ENCODE data around the gene LHX1. TPM values are rescaled to one million over a fixed set of nuclear protein-coding genes. Genes with fewer than 3 reads are reported as not detected.

LHX1 gene
- polyA plus RNA-seq, 1 of the 3 experiments (the other 2 are of a cell fraction): not detected

DNA sequence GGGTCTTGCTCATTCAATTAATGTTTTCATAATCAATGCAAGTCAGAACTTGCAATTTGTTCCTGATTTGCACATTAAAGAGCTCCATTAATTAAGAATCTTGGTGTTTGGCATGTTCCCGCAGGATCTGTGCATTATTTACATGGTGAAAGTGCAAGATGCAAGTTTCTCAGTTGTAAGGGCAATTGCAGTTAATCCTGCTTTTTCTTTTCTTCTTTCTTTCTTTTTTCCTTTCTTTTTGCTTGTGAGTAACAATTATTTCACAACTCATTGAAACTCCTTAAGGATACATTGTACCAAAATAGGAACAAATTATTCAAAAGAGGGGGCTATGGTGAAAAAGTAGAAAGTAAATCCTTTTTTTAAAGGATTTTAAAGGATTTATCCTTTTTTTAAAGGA lies 35.6 kb downstream of the LHX1 start:
- Histone ChIP-seq H3K9me2 (no peaks in the 10 kb centered on the region), H3K79me2 (ENCODE audit: insufficient read depth) (peaks cover 34% of the 10 kb centered on the region), H2AFZ (ENCODE audit: low read depth) (no peak overlapping the region), H3K4me2 (no peak overlapping the region), H3K4me1 (ENCODE audit: control insufficient read depth in 1 of 2, insufficient read depth in 2 of 2, low read depth in 1 of 2, low read length in 1 of 2) (peaks cover 0 to 12% of the 10 kb centered on the region in 2 experiments; a peak in 2 of 4 replicates), H3K27ac (ENCODE audit: low read depth in 2 of 2, low read length in 1 of 2) (no peak overlapping the region), H3K36me3 (replicated peaks in 1 of 2; ENCODE audit: control insufficient read depth in 1 of 2, insufficient read depth in 2 of 2, low read length in 1 of 2) (peaks cover 17 to 35% of the 10 kb centered on the region in 2 experiments), H3K9ac (no peak overlapping the region), H4K20me1 (ENCODE audit: insufficient read depth) (peaks cover 9% of the 10 kb centered on the region; the same call in 1 of the 2 replicates), H3K9me3 (no peaks in the 10 kb centered on the region), H3K27me3 (ENCODE audit: insufficient read depth) (no peaks in the 10 kb centered on the region), H3F3A (replicated peaks; ENCODE audit: insufficient read depth) (no peaks in the 10 kb centered on the region), H3K4me3 (ENCODE audit: low read depth in 2 of 2, low read length in 1 of 2) (no peak overlapping the region)
- TF ChIP-seq USF2 (IDR thresholded peaks at IDR 0.05; ENCODE audit: borderline replicate concordance, low read depth, low read length) (no peak), ELF1 (IDR thresholded peaks at IDR 0.05) (no peak), FOXM1 (IDR thresholded peaks at IDR 0.05; ENCODE audit: low read depth) (no peak), POLR2AphosphoS5 (IDR thresholded peaks at IDR 0.05; ENCODE audit: low read depth, low read length) (no peak), SIN3A (IDR thresholded peaks at IDR 0.05; ENCODE audit: borderline replicate concordance, low read depth, low read length) (no peak), MXI1 (IDR thresholded peaks at IDR 0.05; ENCODE audit: low read depth, low read length) (no peak), TEAD4 (IDR thresholded peaks at IDR 0.05; ENCODE audit: borderline replicate concordance, insufficient read depth) (no peak), EZH2phosphoT487 (IDR thresholded peaks at IDR 0.05; ENCODE audit: borderline replicate concordance, low read depth) (no peak), RXRA (IDR thresholded peaks at IDR 0.05; ENCODE audit: borderline replicate concordance, low read depth) (no peak)
- ChIA-PET POLR2A (no interaction called here), CTCF (interaction anchor here (0.9 to 1.5 kb wide), 5 partner anchors 8 to 347 kb away, joined by 3 to 4 read pairs (median 3); no protein-coding TSS in a partner anchor)
- WGBS (ENCODE audit: low lambda C conversion rate): 92% methylated on average over 1 of the region's 1 CpG
- DNase-seq: no peak

- Histone ChIP-seq H2AFZ (ENCODE audit: low read depth) (no peak overlapping the region), H3K27me3 (ENCODE audit: insufficient read depth) (no peaks in the 10 kb centered on the region), H3K27ac (ENCODE audit: low read depth in 2 of 2, low read length in 1 of 2) (no peak overlapping the region), H3K9me3 (no peaks in the 10 kb centered on the region), H3K4me2 (no peak overlapping the region), H3K36me3 (replicated peaks in 1 of 2; ENCODE audit: control insufficient read depth in 1 of 2, insufficient read depth in 2 of 2, low read length in 1 of 2) (peaks cover 10 to 16% of the 10 kb centered on the region in 2 experiments), H3K9ac (no peak overlapping the region), H3K9me2 (no peaks in the 10 kb centered on the region), H3K4me3 (ENCODE audit: low read depth in 2 of 2, low read length in 1 of 2) (no peak overlapping the region), H3K79me2 (ENCODE audit: insufficient read depth) (peaks cover 45% of the 10 kb centered on the region; the same call in 1 of the 2 replicates), H3F3A (replicated peaks; ENCODE audit: insufficient read depth) (peaks cover 3% of the 10 kb centered on the region), H4K20me1 (ENCODE audit: insufficient read depth) (peaks cover 13% of the 10 kb centered on the region; the same call in 1 of the 2 replicates), H3K4me1 (ENCODE audit: control insufficient read depth in 1 of 2, insufficient read depth in 2 of 2, low read depth in 1 of 2, low read length in 1 of 2) (peaks cover 0 to 33% of the 10 kb centered on the region in 2 experiments; a peak in 2 of 4 replicates)
- ChIA-PET CTCF (interaction anchor here (0.6 to 1.3 kb wide), 7 partner anchors 8 to 264 kb away, joined by 3 to 5 read pairs (median 3); no protein-coding TSS in a partner anchor), POLR2A (interaction anchor here (0.6 kb wide), 1 partner anchor 374 kb away, joined by 3 read pairs; no protein-coding TSS in a partner anchor)
- DNase-seq: no peak
- 91% methylated on average over 1 of the region's 1 CpG for WGBS (ENCODE audit: low lambda C conversion rate)
- TF ChIP-seq TCF12 (IDR thresholded peaks at IDR 0.05) (no peak), FOXJ3 (CRISPR knock-in tag; IDR thresholded peaks at IDR 0.05) (no peak), GABPA (IDR thresholded peaks at IDR 0.05; ENCODE audit: low read depth) (no peak), USF2 (IDR thresholded peaks at IDR 0.05; ENCODE audit: borderline replicate concordance, low read depth, low read length) (no peak), RFX5 (IDR thresholded peaks at IDR 0.05; ENCODE audit: low read length) (no peak), POLR2AphosphoS5 (IDR thresholded peaks at IDR 0.05; ENCODE audit: low read depth, low read length) (no peak), MXI1 (IDR thresholded peaks at IDR 0.05; ENCODE audit: low read depth, low read length) (no peak), TAF1 (IDR thresholded peaks at IDR 0.05; ENCODE audit: borderline replicate concordance, low read depth, low read length) (no peak), CHD2 (IDR thresholded peaks at IDR 0.05; ENCODE audit: low read length, partially characterized antibody) (no peak), JUND (IDR thresholded peaks at IDR 0.05) (no peak), MEF2A (IDR thresholded peaks at IDR 0.05; ENCODE audit: borderline replicate concordance, low read depth) (no peak), EZH2phosphoT487 (IDR thresholded peaks at IDR 0.05; ENCODE audit: borderline replicate concordance, low read depth) (no peak), CTCF (IDR thresholded peaks at IDR 0.05) (no peak), IRF3 (IDR thresholded peaks at IDR 0.05; ENCODE audit: low read depth, low read length) (no peak), NFIC (IDR thresholded peaks at IDR 0.05; ENCODE audit: borderline replicate concordance) (no peak), RAD21 (IDR thresholded peaks at IDR 0.05; ENCODE audit: low read length) (no peak), RXRA (IDR thresholded peaks at IDR 0.05; ENCODE audit: borderline replicate concordance, low read depth) (no peak)
- TF ChIP-seq, protein P1, sequence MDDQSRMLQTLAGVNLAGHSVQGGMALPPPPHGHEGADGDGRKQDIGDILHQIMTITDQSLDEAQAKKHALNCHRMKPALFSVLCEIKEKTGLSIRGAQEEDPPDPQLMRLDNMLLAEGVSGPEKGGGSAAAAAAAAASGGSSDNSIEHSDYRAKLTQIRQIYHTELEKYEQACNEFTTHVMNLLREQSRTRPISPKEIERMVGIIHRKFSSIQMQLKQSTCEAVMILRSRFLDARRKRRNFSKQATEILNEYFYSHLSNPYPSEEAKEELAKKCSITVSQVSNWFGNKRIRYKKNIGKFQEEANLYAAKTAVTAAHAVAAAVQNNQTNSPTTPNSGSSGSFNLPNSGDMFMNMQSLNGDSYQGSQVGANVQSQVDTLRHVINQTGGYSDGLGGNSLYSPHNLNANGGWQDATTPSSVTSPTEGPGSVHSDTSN (IDR thresholded peaks at IDR 0.05): no peak
Measured at GRCh38 chr17:36975922-36976515, 38.7 kb downstream of the LHX1 start.
